ENCODE data around the gene XPNPEP3.
"Not testable (repeated sequence)": the region's sequence is repeated elsewhere in the genome, so short reads cannot be mapped to it uniquely, and the experiment has no call there.

XPNPEP3 gene

DNA sequence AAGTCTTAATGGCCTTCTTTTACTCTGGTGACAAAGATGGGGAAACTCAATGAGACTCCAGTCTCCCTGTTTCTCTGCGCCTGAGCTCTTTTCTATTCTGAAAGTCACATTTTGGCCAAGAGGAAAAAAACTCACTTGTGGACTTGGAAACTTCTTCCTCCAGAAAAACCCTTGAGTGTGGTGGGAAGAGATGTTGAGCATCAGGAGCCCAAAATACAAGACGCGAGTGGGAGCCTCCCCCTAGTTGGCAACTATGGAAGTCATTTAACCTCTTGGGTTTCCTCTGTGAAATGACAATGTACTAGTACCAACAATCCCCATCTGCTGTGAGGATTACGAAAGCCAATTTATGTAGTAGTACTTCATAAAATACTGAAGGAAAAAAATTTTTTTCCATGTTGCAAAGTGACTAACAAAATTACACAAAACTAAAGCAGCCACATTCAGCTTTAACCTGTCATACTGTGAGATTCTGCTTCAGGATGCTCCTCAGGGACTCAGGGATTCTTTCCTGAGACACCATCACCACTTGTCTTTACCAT lies 37.3 kb upstream of the XPNPEP3 start:
- peak overlapping the region; percentile 78 for H3K4me3 ChIP-seq
- DNase-seq (ENCODE audit: low spot score), result no peak
- H3K27ac ChIP-seq, result peak overlapping the region; percentile 71 to 74
- TF ChIP-seq, protein P1, sequence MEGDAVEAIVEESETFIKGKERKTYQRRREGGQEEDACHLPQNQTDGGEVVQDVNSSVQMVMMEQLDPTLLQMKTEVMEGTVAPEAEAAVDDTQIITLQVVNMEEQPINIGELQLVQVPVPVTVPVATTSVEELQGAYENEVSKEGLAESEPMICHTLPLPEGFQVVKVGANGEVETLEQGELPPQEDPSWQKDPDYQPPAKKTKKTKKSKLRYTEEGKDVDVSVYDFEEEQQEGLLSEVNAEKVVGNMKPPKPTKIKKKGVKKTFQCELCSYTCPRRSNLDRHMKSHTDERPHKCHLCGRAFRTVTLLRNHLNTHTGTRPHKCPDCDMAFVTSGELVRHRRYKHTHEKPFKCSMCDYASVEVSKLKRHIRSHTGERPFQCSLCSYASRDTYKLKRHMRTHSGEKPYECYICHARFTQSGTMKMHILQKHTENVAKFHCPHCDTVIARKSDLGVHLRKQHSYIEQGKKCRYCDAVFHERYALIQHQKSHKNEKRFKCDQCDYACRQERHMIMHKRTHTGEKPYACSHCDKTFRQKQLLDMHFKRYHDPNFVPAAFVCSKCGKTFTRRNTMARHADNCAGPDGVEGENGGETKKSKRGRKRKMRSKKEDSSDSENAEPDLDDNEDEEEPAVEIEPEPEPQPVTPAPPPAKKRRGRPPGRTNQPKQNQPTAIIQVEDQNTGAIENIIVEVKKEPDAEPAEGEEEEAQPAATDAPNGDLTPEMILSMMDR (IDR thresholded peaks at IDR 0.05), result no peak

DNA sequence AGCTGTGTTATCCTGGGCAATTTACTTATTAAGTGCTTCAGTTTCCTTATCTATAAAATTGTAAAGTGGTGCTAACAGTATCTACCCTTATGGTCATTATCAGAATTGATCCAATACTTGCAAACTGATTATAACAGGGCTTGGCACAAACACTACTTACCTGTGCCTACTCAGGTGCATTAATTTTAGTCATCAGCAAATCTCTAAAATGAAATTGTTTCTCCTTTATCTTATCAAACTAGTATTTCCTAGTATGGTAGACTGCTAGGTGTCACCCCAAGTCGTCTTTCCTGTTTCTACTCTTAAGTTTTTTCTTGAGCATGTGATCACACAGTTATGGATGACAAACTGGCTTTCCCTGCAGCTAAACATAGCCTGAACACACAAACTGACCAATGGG lies 33.5 kb upstream of the XPNPEP3 start:
- TF ChIP-seq, protein P1 (IDR thresholded peaks at IDR 0.05), result no peak
- Histone ChIP-seq H3K4me3 (no peak overlapping the region), H3K27ac (no peak overlapping the region)
- no peak for DNase-seq (ENCODE audit: low spot score)

DNA sequence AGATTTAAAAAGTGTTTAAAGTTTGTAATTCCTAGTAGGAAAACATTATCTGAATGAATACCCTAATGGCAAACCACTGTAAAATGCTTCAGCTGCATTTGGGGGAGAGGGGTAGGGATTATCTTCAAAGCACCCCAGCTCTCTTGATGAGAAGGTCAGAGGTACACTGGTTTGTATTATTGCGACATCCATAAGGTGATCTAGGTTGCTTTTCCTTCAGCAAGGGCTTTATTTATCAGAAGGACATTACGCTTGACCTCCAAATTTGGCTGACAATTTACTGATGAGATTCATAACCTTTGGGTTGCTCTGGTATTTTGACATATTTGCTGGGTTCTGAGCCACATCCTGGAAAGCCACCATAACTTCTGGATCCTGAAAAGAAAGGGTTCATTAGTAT lies 30.7 kb upstream of the XPNPEP3 start:
- H3K4me3 ChIP-seq; DNase-seq (ENCODE audit: low spot score); H3K27ac ChIP-seq: not testable (repeated sequence)

DNA sequence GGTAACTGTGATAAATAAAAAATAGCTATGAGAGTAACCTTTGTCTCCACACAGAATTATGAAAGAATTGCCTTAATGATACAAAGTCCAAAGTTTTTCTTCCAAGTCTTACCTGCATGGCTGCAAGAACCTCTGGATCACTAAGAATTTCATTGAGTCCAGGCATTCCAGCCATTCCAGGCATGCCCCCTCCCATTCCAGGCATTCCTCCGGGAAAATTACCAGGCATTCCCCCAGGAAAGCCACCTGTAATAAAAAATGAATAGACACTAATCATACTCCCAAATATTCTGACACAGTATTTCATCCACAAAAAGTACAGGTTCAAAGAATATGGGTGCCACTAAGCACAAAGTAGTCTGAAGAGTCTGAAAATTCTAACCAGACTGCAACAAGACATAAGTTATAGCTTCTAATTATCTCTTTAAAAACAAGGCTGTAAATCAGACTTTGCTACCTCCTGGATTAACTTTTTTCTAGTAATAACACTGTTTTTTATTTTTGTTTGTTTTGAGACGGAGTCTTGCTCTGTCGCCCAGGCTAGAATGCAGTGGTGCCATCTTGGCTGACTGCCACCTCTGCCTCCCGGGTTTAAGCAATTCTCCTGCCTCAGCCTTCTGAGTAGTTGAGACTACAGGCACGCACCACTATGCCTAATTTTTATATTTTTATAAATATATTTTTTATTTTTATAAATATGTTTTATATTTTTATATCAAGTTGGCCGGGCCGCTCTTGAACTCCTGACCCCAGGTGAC lies 29.8 kb upstream of the XPNPEP3 start:
- DNase-seq (ENCODE audit: low spot score), result no peak
- H3K27ac ChIP-seq, result no peak overlapping the region
- TF ChIP-seq, protein P1 (IDR thresholded peaks at IDR 0.05), result no peak

DNA sequence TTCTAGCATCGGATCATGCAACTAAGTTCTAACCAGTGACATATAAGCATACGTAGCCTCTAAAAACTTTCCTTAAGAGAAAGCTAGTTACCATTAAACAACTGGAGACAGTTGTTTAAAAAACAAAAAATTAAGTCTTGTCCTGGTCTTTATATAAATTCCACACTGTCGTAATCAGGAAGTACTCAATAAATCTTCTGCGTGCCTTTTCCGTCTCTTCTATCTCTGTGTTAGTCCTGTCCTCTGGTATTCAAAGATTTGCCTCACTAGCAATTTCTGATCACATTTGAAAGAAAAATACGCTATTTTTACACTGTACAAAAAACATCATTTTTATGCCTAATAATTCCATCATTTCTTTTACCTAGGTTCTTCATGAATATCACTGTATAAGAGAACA lies 27.8 kb upstream of the XPNPEP3 start:
- no peak for DNase-seq (ENCODE audit: low spot score)
- TF ChIP-seq, protein P1 (IDR thresholded peaks at IDR 0.05), result no peak

More for the DNA sequence above, 29.8 kb upstream of the XPNPEP3 start:
- H3K4me3 ChIP-seq, result no peak overlapping the region

DNA sequence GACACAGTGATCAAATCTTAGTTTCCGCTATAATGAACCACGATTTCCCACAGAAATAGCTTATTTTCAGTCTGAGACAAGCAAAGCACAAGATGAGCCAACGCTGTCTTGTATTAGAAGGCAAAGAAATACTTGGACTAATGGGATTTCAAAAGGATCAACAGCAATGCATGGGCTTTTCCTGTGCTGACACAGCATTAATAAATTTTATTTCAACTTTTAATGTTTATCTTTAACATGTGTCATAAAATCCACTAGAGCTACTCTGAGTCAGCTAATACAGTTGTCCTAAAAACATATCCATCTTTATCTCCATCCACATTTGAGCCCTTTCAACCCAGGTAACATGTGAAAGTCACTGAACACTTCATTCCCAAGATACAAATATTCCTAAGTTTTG lies 22.3 kb upstream of the XPNPEP3 start:
- no peak for DNase-seq (ENCODE audit: low spot score)
- TF ChIP-seq, protein P1 (IDR thresholded peaks at IDR 0.05), result no peak
- H3K27ac ChIP-seq, result no peak overlapping the region
- no peak overlapping the region for H3K4me3 ChIP-seq

More for the DNA sequence above, 27.8 kb upstream of the XPNPEP3 start:
- Histone ChIP-seq H3K27ac (no peak overlapping the region), H3K4me3 (no peak overlapping the region)

DNA sequence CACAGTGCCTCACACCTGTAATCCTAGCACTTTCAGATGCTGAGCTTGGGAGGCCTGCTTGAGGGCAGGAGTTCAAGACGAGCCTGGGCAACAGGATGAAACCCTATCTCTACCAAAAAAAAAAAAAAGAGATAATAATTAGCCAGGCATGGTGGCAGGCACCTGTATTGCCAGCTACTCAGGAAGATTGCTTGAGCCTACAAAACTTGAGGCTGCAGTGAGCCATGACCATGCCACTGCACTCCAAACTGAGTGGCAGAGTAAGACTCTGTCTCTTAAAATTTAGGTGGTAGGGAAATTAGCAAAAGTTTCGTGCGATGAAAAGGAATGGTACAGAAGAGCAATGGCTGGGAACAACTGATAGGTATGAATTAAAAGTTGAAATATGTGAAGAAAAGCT lies 18.5 kb upstream of the XPNPEP3 start:
- TF ChIP-seq, protein P1 (IDR thresholded peaks at IDR 0.05), result no peak
- H3K4me3 ChIP-seq, result no peak overlapping the region
- no peak for DNase-seq (ENCODE audit: low spot score)
- no peak overlapping the region for H3K27ac ChIP-seq

Measured in coronary artery (tissue), 2 donors.